AG04449 (cell line): ENCODE data around the gene CFAP410.

Experiments used
- CTCF ChIA-PET: fragments of 350-600 bp; formaldehyde crosslinking; extraction: SDS; loops from one replicate; lab custom pipeline; 2021; ENCODE audit warnings: antibody characterized with exemption; lab: Yijun Ruan, JAX
- POLR2A ChIA-PET: fragments of 400-600, 350-600 bp; formaldehyde crosslinking; extraction: SDS; loops from one replicate; lab custom pipeline; 2020; ENCODE audit warnings: antibody characterized with exemption, inconsistent platforms; lab: Yijun Ruan, JAX
- DNase-seq: peaks from one replicate; pipeline ENCODE4 v3.0.0-alpha.2; 2010; ENCODE audit warnings: low read depth, low spot score
- H3K4me3 ChIP-seq: 2 replicates; pipeline ENCODE4 v1.5.1; 2011; ENCODE audit warnings: low read depth, mild to moderate bottlenecking, control low read depth, low read length
- TF ChIP-seq, protein P1 (sequence below): IDR thresholded peaks from one replicate; pipeline ENCODE4 v1.5.1; 2011; ENCODE audit warnings: mild to moderate bottlenecking, moderate library complexity, low read length, control low read depth, inconsistent platforms; ENCODE audit not compliant: insufficient read depth; ENCODE audit errors: missing control alignments

Gene CFAP410

DNA sequence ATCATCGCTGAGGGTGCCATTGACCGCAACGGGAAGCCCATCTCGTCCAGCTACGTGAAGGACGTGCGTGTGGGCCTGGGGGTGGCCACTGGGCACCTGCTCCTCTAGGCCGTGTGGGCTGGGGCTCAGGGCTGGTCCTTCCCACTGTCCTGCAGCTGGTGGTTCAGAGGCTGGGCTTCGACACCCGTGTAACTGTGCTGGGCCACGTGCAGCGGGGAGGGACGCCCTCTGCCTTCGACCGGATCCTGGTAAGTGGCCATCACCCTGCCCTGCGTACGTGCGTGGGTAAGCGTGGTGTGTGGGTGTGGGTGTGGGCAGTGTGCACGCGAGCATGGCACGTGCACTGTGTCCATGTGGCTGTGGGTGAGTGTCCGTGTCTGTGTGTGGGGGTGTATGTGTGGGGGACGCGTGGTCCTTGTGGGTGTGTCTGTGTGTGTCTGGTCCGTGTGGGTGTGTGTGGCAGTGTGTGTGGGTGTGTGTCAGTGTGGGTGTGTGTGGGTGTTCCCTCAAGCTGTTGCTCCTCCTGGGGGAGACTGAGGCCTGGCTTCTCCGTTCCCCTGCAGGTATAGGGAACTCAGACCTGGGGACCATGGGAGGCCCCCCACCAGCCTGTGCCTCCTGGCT, 22.8 kb downstream of the CFAP410 start:
- DNase-seq = no peak
- no peak overlapping the region for H3K4me3 ChIP-seq
- ChIA-PET POLR2A (interaction anchor here (0.6 to 1.1 kb wide), 2 partner anchors 10 to 12 kb away, joined by 4 read pairs; no protein-coding TSS in a partner anchor), CTCF (interaction anchor here (1.2 to 4.3 kb wide), 3 partner anchors 13 to 21 kb away, joined by 4 to 26 read pairs (median 4); no protein-coding TSS in a partner anchor)
- TF ChIP-seq, protein P1, sequence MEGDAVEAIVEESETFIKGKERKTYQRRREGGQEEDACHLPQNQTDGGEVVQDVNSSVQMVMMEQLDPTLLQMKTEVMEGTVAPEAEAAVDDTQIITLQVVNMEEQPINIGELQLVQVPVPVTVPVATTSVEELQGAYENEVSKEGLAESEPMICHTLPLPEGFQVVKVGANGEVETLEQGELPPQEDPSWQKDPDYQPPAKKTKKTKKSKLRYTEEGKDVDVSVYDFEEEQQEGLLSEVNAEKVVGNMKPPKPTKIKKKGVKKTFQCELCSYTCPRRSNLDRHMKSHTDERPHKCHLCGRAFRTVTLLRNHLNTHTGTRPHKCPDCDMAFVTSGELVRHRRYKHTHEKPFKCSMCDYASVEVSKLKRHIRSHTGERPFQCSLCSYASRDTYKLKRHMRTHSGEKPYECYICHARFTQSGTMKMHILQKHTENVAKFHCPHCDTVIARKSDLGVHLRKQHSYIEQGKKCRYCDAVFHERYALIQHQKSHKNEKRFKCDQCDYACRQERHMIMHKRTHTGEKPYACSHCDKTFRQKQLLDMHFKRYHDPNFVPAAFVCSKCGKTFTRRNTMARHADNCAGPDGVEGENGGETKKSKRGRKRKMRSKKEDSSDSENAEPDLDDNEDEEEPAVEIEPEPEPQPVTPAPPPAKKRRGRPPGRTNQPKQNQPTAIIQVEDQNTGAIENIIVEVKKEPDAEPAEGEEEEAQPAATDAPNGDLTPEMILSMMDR = no peak

- CTCF ChIA-PET = interaction anchor here (1.1 to 4.3 kb wide), 4 partner anchors 12 to 20 kb away, joined by 3 to 26 read pairs (median 4); no protein-coding TSS in a partner anchor
- DNase-seq = no peak
- POLR2A ChIA-PET = interaction anchor here (1.1 kb wide), 1 partner anchor 10 kb away, joined by 4 read pairs; no protein-coding TSS in a partner anchor
- TF ChIP-seq, protein P1 = no peak
- H3K4me3 ChIP-seq = no peak overlapping the region
Measured at GRCh38 chr21:44315691-44316203, 23.4 kb downstream of the CFAP410 start.

GRCh38 chr21:44314561-44314960, 24.6 kb downstream of the CFAP410 start:
- DNase-seq = no peak
- POLR2A ChIA-PET = interaction anchor here (1.4 kb wide), 1 partner anchor 10 kb away, joined by 3 read pairs; no protein-coding TSS in a partner anchor
- no peak overlapping the region for H3K4me3 ChIP-seq
- CTCF ChIA-PET = interaction anchor here (4.3 kb wide), 1 partner anchor 11 kb away, joined by 26 read pairs; no protein-coding TSS in a partner anchor
- TF ChIP-seq, protein P1 = no peak

GRCh38 chr21:44314128-44314527, 25.1 kb downstream of the CFAP410 start:
- no peak overlapping the region for H3K4me3 ChIP-seq
- CTCF ChIA-PET = interaction anchor here (4.3 kb wide), 1 partner anchor 10 kb away, joined by 26 read pairs; no protein-coding TSS in a partner anchor
- POLR2A ChIA-PET = interaction anchor here (1.4 kb wide), 1 partner anchor 10 kb away, joined by 3 read pairs; no protein-coding TSS in a partner anchor

GRCh38 chr21:44313451-44313850, 25.7 kb downstream of the CFAP410 start:
- no peak overlapping the region for H3K4me3 ChIP-seq
- TF ChIP-seq, protein P1 = no peak
- no peak for DNase-seq
- ChIA-PET CTCF (interaction anchor here (4.3 kb wide), 1 partner anchor 10 kb away, joined by 26 read pairs; no protein-coding TSS in a partner anchor), POLR2A (no interaction called here)

More at GRCh38 chr21:44314128-44314527, 25.1 kb downstream of the CFAP410 start:
- TF ChIP-seq, protein P1 = no peak
- DNase-seq = no peak

GRCh38 chr21:44312716-44313115, 26.5 kb downstream of the CFAP410 start:
- TF ChIP-seq, protein P1 = no peak
- CTCF ChIA-PET = interaction anchor here (4.3 kb wide), 1 partner anchor 9 kb away, joined by 26 read pairs; no protein-coding TSS in a partner anchor
- POLR2A ChIA-PET = no interaction called here
- no peak overlapping the region for H3K4me3 ChIP-seq
- no peak for DNase-seq
